Measurements from ENCODE around the gene ZSCAN5B. TPM values are rescaled to one million over a fixed set of nuclear protein-coding genes. Genes with fewer than 3 reads are reported as not detected.

ZSCAN5B gene
- total and polyA plus RNA-seq, 2 of the 13 experiments (the other 11 are each of a cell fraction or from before 2014, with no cell fraction given): not detected

DNA sequence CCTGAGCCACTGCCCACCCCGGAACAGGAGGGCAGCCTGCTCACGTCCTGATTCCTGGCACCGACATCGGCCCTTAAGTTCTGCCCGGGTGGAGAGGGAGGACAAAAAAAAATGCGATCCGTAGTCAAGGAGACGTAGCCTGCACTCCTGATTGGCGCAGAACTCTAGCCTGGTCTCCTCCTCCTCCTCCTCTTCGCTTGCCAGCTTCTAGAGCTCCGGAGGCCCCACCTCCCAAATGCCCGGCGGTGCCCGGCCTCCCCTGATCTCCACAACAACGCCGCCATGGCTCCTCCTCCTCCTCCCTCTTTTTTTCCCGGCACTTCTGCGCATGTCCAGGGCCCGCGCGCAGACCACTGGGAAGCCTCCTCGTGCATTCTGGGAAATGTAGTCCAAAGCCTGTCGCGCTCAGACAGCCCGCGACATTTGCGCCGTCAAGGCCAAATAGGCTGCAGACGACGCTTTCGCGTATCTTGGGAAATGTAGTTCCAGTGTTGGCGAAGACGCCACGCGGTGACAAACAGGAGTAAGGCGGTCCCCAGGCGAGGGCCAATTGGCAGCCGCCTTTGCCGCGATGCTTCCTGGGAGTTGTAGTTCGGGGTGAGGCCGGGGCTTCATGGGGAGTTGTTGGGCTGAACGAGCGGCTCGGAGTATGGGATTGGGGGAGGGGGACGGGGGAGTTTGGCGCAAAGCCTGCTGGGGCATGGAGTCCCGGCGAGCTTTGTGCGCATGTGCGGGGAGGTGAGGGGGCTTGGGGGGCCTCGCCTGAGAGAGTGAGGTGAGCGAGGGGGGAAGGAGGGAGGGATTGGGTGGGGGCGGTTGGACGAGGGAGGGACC, 56.8 kb downstream of the ZSCAN5B start, which contains the start of gene ZNF444 (continued):
- TF ChIP-seq, protein P1, sequence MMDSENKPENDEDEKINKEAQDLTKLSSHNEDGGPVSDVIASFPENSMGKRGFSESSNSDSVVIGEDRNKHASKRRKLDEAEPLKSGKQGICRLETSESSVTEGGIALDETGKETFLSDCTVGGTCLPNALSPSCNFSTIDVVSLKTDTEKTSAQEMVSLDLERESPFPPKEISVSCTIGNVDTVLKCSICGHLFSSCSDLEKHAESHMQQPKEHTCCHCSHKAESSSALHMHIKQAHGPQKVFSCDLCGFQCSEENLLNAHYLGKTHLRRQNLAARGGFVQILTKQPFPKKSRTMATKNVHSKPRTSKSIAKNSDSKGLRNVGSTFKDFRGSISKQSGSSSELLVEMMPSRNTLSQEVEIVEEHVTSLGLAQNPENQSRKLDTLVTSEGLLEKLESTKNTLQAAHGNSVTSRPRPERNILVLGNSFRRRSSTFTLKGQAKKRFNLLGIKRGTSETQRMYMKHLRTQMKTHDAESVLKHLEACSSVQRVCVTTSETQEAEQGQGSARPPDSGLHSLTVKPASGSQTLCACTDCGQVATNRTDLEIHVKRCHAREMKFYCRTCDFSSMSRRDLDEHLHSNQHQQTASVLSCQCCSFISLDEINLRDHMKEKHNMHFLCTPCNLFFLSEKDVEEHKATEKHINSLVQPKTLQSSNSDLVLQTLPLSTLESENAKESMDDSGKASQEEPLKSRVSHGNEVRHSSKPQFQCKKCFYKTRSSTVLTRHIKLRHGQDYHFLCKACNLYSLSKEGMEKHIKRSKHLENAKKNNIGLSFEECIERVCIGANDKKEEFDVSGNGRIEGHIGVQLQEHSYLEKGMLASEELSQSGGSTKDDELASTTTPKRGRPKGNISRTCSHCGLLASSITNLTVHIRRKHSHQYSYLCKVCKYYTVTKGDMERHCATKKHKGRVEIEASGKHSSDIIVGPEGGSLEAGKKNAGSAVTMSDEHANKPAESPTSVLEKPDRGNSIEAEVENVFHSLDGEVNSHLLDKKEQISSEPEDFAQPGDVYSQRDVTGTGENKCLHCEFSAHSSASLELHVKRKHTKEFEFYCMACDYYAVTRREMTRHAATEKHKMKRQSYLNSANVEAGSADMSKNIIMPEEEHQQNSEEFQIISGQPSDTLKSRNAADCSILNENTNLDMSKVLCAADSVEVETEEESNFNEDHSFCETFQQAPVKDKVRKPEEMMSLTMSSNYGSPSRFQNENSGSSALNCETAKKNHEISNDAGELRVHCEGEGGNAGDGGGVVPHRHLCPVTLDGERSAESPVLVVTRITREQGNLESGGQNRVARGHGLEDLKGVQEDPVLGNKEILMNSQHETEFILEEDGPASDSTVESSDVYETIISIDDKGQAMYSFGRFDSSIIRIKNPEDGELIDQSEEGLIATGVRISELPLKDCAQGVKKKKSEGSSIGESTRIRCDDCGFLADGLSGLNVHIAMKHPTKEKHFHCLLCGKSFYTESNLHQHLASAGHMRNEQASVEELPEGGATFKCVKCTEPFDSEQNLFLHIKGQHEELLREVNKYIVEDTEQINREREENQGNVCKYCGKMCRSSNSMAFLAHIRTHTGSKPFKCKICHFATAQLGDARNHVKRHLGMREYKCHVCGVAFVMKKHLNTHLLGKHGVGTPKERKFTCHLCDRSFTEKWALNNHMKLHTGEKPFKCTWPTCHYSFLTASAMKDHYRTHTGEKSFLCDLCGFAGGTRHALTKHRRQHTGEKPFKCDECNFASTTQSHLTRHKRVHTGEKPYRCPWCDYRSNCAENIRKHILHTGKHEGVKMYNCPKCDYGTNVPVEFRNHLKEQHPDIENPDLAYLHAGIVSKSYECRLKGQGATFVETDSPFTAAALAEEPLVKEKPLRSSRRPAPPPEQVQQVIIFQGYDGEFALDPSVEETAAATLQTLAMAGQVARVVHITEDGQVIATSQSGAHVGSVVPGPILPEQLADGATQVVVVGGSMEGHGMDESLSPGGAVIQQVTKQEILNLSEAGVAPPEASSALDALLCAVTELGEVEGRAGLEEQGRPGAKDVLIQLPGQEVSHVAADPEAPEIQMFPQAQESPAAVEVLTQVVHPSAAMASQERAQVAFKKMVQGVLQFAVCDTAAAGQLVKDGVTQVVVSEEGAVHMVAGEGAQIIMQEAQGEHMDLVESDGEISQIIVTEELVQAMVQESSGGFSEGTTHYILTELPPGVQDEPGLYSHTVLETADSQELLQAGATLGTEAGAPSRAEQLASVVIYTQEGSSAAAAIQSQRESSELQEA (CRISPR knock-in tag; IDR thresholded peaks at IDR 0.05; ENCODE audit: not compliant biosample characterization): no peak
- TF ChIP-seq ZIK1 (CRISPR knock-in tag; IDR thresholded peaks at IDR 0.05; ENCODE audit: borderline replicate concordance, low read depth) (no peak), HHEX (CRISPR knock-in tag; IDR thresholded peaks at IDR 0.05) (no peak), EP300 (IDR thresholded peaks at IDR 0.05; ENCODE audit: low read depth in 2 of 2, low read length in 2 of 2) (peak in 1 of 2 experiments; percentile 5; a peak in 1 of 4 replicates), EP300 (CRISPR knock-in tag; IDR thresholded peaks at IDR 0.05; ENCODE audit: borderline replicate concordance) (no peak), ELF1 (CRISPR knock-in tag; IDR thresholded peaks at IDR 0.05) (peak; percentile 84), MZF1 (CRISPR knock-in tag; IDR thresholded peaks at IDR 0.05; ENCODE audit: borderline replicate concordance) (no peak), HDAC6 (IDR thresholded peaks at IDR 0.05; ENCODE audit: low read depth, low read length) (no peak), FOXA1 (IDR thresholded peaks at IDR 0.05) (no peak), FOXA1 (CRISPR knock-in tag; IDR thresholded peaks at IDR 0.05) (no peak), ZNF230 (CRISPR knock-in tag; IDR thresholded peaks at IDR 0.05) (no peak), GRHL1 (CRISPR knock-in tag; conservative IDR thresholded peaks at IDR 0.05) (no peak), ZNF136 (CRISPR knock-in tag; IDR thresholded peaks at IDR 0.05; ENCODE audit: low read depth) (no peak), ZNF383 (CRISPR knock-in tag; IDR thresholded peaks at IDR 0.05; ENCODE audit: borderline replicate concordance) (no peak), RNF219 (CRISPR knock-in tag; IDR thresholded peaks at IDR 0.05) (no peak)
- TF ChIP-seq, protein P2, sequence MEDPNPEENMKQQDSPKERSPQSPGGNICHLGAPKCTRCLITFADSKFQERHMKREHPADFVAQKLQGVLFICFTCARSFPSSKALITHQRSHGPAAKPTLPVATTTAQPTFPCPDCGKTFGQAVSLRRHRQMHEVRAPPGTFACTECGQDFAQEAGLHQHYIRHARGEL (CRISPR knock-in tag; IDR thresholded peaks at IDR 0.05): no peak; the same call in 1 of the 2 replicates
